GM21786 (cell line): ENCODE data around the gene THRB.

Experiments used
- ATAC-seq: cut with Tn5 transposase; IDR thresholded peaks from one replicate; pipeline ENCODE4 v1.9.1; 2021; ENCODE audit not compliant: unreplicated experiment

The THRB gene

GRCh38 chr3:24237971-24238706 lies 256.5 kb downstream of the THRB start:
- peak; percentile 76 for ATAC-seq

GRCh38 chr3:24235121-24235520 lies 259.5 kb downstream of the THRB start:
- ATAC-seq = peak; percentile 61

GRCh38 chr3:24232784-24233183 lies 261.9 kb downstream of the THRB start:
- ATAC-seq = no peak

GRCh38 chr3:24229468-24230221 lies 265.0 kb downstream of the THRB start:
- ATAC-seq = no peak

GRCh38 chr3:24227635-24228034 lies 267.0 kb downstream of the THRB start:
- no peak for ATAC-seq

- ATAC-seq = no peak
Observed at GRCh38 chr3:24226397-24226796, 268.3 kb downstream of the THRB start.

- no peak for ATAC-seq
Observed at GRCh38 chr3:24225385-24225950, 269.2 kb downstream of the THRB start.

- no peak for ATAC-seq
Observed at GRCh38 chr3:24224666-24225384, 269.8 kb downstream of the THRB start.

GRCh38 chr3:24222165-24222805 lies 272.4 kb downstream of the THRB start:
- no peak for ATAC-seq

GRCh38 chr3:24220859-24221657 lies 273.6 kb downstream of the THRB start:
- no peak for ATAC-seq

GRCh38 chr3:24215502-24215901 lies 279.1 kb downstream of the THRB start:
- no peak for ATAC-seq

- ATAC-seq = no peak
Observed at GRCh38 chr3:24211381-24211780, 283.3 kb downstream of the THRB start.

- ATAC-seq = no peak
Observed at GRCh38 chr3:24202071-24202470, 292.6 kb downstream of the THRB start.

GRCh38 chr3:24201301-24201700 lies 293.3 kb downstream of the THRB start:
- no peak for ATAC-seq

- ATAC-seq = no peak
Observed at GRCh38 chr3:24199775-24200247, 294.8 kb downstream of the THRB start.

GRCh38 chr3:24199300-24199699 lies 295.4 kb downstream of the THRB start:
- no peak for ATAC-seq

GRCh38 chr3:24198728-24199127 lies 295.9 kb downstream of the THRB start:
- ATAC-seq = no peak

GRCh38 chr3:24197809-24198208 lies 296.8 kb downstream of the THRB start:
- no peak for ATAC-seq

- ATAC-seq = no peak
Observed at GRCh38 chr3:24196526-24196925, 298.1 kb downstream of the THRB start.
